ENCODE data around the gene FAM72C.
A peak's percentile ranks its signal among the peaks of the same experiment; 100 is the strongest.
"Not testable (repeated sequence)": the region's sequence is repeated elsewhere in the genome, so short reads cannot be mapped to it uniquely, and the experiment has no call there.

The FAM72C gene

GRCh38 chr1:143936457-143937115, 35.2 kb downstream of the FAM72C start:
- H3K27me3 Mint-ChIP-seq; H3K4me3 Mint-ChIP-seq; H3K9me3 Mint-ChIP-seq; H3K4me1 Mint-ChIP-seq; H3K27ac Mint-ChIP-seq (ENCODE audit: low read depth); ATAC-seq (replicated peaks; ENCODE audit: extremely low read depth, poor library complexity, severe bottlenecking); H3K36me3 Mint-ChIP-seq (ENCODE audit: insufficient read depth): not testable (repeated sequence)
- peak in 1 of 2 donors; percentile 9 for DNase-seq (ENCODE audit: low spot score in 2 of 2)

- H3K4me1 Mint-ChIP-seq; DNase-seq (ENCODE audit: low spot score in 2 of 2); ATAC-seq (replicated peaks; ENCODE audit: extremely low read depth, poor library complexity, severe bottlenecking); H3K36me3 Mint-ChIP-seq (ENCODE audit: insufficient read depth); H3K27ac Mint-ChIP-seq (ENCODE audit: low read depth); H3K9me3 Mint-ChIP-seq; H3K27me3 Mint-ChIP-seq; H3K4me3 Mint-ChIP-seq: not testable (repeated sequence)
These were observed 52.7 kb downstream of the FAM72C start for GRCh38 chr1:143919127-143919526.

- not testable (repeated sequence) for H3K27ac Mint-ChIP-seq (ENCODE audit: low read depth); H3K9me3 Mint-ChIP-seq; ATAC-seq (replicated peaks; ENCODE audit: extremely low read depth, poor library complexity, severe bottlenecking); H3K4me3 Mint-ChIP-seq; DNase-seq (ENCODE audit: low spot score in 2 of 2); H3K36me3 Mint-ChIP-seq (ENCODE audit: insufficient read depth); H3K27me3 Mint-ChIP-seq; H3K4me1 Mint-ChIP-seq
These were observed 53.2 kb downstream of the FAM72C start for GRCh38 chr1:143918552-143918951.

GRCh38 chr1:143913705-143914104, 58.1 kb downstream of the FAM72C start:
- DNase-seq (ENCODE audit: low spot score in 2 of 2); H3K27ac Mint-ChIP-seq (ENCODE audit: low read depth); H3K36me3 Mint-ChIP-seq (ENCODE audit: insufficient read depth); H3K4me1 Mint-ChIP-seq; H3K9me3 Mint-ChIP-seq; H3K27me3 Mint-ChIP-seq; H3K4me3 Mint-ChIP-seq; ATAC-seq (replicated peaks; ENCODE audit: extremely low read depth, poor library complexity, severe bottlenecking): not testable (repeated sequence)

Measured in central memory CD8-positive, alpha-beta T cell (primary cell).